ENCODE data around the gene JARID2.
"Not testable (repeated sequence)": the region's sequence is repeated elsewhere in the genome, so short reads cannot be mapped to it uniquely, and the experiment has no call there.

Gene JARID2

DNA sequence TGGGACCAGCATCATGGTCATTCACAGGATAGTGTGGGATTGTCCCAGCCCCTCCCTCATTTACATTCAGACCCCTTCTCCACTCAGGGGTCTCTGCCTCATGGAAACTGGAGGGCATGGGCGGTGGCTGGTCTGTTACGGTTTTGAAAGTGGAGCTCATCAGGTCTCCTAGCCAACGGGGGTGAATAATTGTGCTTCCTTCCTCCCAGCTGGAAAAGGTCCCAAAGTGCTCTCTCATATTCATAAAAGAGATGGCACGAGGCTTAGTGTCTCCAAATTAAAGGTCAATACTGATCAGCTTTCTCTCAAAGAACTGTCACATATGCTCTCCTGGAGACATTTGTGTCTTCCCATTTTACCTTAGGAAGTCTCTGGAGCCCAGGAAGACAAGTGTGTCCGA is 19.9 kb downstream of the JARID2 start:
- DNase-seq = no peak

DNA sequence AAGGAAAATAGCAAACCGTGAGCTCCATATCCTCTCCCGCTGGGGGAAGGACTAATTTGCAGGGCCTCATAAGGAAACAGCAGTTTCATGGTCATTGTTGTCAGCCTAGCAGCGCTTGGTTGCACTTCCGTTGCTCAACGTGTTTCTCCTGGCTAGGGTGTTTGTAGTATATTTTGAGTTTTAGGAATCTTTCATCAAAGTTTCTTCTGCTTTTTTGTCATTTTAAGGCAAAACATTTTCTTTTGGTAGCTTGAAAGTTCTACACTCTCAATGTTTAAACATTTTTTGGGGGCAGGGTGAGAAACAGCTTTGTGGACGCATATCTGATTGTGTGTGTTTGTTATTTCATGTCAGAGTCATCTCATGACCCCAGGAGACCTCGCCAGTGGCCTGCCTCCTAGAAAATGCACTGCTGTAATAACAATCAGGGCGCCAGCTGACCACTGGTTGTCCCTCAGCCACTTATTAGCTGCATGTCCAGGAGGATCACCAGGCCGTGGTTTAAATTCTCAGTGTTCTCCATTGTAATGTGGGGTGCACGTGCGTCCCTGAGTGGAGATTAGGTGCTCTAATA is 20.6 kb downstream of the JARID2 start:
- no peak for DNase-seq

DNA sequence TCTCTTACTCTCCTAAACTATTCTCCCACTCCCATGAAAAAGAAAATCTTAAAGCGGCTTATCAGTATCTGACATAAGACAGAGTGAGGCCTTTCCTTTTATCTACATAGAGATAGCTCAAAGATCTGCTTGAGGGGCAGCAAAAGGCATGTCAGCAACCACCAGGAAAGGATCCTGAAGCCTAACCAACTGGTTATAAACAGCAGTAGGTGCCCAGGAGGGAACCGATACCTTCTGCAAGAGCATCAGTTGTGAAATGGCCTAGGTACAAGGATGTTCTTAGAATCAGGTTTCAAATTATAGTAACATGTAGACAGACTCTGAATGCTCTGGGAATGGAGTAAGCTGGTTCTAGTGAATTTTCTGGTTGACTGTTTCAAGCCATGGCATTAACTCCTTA is 21.4 kb downstream of the JARID2 start:
- DNase-seq = no peak

- DNase-seq = no peak
Observed at GRCh38 chr6:15268137-15268908, 22.5 kb downstream of the JARID2 start.

DNA sequence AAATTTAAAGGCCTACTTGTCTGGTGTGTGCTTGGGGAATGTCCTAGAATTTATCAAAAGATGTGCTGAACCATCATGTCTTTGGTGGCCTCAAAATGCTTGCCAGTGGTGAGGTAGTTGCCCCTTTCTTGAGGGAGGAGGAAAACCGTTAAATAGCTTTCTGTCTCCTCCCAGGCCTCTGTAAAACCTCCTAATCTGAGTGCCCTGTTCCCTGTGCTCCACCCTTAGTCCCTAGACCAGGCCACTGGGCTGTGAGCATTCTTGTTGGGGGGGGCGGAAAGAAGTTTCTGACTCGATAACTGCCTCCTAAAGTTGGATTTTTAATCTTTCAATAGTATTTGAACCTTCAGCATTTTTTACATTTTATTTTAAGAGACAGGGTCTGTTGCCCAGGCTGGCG is 23.1 kb downstream of the JARID2 start:
- DNase-seq = no peak

GRCh38 chr6:15269619-15270018 is 23.8 kb downstream of the JARID2 start:
- DNase-seq = no peak

DNA sequence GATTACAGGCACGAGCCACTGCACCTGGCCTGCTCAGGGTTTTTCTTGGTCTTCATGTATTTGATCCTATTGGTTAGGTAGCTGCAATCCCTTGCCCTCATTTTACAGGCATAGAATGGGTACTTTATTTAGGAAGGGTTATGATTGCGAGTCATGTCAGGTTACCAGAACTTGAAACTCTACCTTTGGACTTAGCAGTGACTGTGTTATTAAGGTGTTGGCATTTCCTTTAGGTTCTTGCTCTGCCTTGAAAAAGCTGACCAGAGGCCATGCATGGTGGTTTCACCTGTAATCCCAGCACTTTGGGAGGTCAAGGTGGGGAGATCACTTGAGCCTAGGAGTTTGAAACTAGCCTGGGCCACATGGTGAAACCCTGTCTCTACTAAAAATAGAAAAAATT is 24.5 kb downstream of the JARID2 start:
- DNase-seq = no peak

- no peak for DNase-seq
Observed at GRCh38 chr6:15272562-15272961, 26.7 kb downstream of the JARID2 start.

GRCh38 chr6:15274692-15275387 is 29.0 kb downstream of the JARID2 start:
- DNase-seq = no peak

- no peak for DNase-seq
Observed at GRCh38 chr6:15276036-15276985, 30.4 kb downstream of the JARID2 start.

- DNase-seq = no peak
Observed at GRCh38 chr6:15279047-15279661, 33.3 kb downstream of the JARID2 start.

DNA sequence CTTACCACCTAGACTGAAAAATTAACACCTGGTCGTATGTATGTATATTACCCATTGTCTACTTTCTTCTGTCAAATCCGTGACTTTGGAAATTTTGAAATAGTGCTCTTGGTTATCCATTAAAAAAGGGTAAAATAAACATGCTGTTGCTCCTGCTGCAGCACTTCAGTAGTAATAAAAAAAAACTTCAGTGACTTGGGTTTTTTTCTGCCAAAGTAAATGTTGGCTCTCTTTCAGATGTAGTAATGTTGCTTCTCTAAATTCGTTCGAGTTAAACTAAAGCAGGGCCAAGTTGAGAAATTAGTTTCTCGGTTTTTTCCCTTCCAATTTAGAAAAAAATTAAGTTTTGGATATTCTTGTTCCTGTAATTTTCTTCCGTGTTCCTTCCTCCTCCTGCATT is 34.2 kb downstream of the JARID2 start:
- no peak for DNase-seq

DNA sequence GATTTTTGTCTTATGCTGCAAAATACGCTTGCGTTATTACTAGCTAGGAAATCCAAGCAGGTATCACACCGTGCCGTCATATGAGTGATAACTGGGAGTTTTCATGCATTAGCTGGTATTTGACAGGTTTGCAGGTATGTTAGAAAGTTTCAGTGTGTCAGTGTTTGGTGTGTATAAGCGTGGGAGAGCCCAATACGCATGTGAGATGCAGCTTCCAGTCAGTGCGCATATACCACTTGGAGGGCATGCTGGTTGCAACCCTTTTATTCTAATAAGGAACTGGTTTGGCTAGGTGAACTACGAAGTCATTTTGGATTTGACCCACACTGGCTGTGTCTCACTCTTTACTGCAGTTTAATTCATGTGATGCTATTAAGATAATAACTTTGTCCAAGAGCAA is 35.1 kb downstream of the JARID2 start:
- DNase-seq = no peak

DNA sequence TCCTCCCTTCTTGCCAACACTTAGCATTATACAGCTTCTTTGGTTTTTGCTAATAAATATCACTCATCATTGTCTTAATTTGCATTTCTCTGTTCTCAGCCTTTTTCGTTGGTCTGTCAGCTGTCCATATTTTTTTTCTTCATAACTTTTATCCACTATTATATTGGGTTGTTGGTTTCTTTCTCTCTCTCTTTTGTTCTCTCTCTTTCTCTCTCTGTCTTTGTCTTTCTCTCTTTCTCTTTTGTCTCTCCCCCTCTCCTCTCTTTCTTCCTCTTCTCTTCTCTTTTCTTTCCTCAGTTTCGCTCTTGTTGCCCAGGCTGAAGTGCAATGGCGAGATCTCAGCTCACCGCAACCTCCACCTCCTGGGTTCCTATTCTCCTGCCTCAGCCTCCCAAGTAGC is 36.5 kb downstream of the JARID2 start:
- DNase-seq = no peak

- DNase-seq = no peak
Observed at GRCh38 chr6:15283986-15284361, 38.1 kb downstream of the JARID2 start.

DNA sequence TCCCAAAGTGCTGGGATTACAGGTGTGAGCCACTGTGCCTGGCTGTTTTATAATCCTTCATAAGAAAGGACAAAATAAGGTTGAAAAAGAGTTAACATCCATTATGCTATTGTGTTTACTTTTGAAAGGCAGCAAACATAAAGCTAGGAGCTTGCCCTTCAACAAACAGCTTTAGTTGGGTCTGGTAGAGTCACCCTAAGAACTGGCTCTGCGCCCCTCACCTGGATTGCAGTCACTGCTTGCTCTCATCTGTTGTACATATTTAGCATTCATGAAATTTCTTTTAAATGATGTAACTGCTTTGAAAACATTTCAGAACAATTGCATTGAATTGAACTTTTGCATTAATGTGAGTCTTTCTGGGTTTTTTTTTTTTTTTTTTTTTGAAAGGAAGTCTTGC is 38.9 kb downstream of the JARID2 start:
- DNase-seq = no peak

- DNase-seq = no peak
Observed at GRCh38 chr6:15285682-15286294, 39.9 kb downstream of the JARID2 start.

GRCh38 chr6:15287670-15288375 is 42.0 kb downstream of the JARID2 start:
- no peak for DNase-seq

DNA sequence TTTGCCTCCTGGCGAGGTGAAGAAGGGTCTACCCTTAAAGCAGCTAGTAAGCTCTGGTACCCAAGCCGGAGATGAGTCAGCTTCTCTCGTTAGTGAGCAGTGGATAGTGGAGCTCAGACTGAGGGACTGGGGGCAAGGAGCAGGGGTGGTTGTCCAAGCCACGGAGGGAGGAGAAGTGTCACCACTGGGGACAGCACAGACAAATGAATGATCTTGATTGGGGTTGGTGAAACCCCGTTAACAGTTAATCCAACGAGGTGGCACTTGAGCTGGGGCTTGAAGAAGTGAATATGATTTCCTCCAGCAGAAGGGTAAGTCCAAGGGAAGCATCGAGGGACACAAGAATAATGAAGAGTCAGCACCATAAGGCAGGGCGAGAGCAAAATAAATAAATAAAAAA is 43.0 kb downstream of the JARID2 start:
- DNase-seq = no peak

DNA sequence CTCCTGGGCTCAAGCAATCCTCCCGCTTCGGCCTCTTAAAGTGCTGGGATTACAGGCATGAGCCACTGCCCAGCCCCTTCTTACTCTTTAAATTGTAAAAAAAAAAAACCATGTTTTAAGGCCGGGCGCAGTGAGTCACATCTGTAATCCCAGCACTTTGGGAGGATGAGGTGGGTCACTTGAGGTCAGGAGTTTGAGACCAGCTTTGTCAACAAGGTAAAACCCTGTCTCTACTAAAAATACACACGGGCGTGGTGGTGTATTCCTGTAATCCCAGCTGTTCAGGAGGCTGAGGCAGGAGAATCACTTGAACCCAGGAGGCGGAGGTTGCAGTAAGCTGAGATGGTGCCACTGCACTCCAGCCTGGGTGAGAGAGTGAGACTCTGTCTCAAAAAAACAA is 43.6 kb downstream of the JARID2 start:
- DNase-seq = not testable (repeated sequence)

GRCh38 chr6:15290067-15290680 is 44.3 kb downstream of the JARID2 start:
- DNase-seq = no peak
